Hepatocyte (in vitro differentiated cells): ENCODE measurements around the gene FANCD2. TPM values are rescaled to one million over a fixed set of nuclear protein-coding genes. Genes with fewer than 3 reads are reported as not detected.
"Not testable (repeated sequence)": the region's sequence is repeated elsewhere in the genome, so short reads cannot be mapped to it uniquely, and the experiment has no call there.

Source experiments
- DNase-seq: peaks from one replicate; pipeline ENCODE4 v3.0.0-alpha.2; 2016; ENCODE audit warnings: low spot score
- H2AFZ ChIP-seq: fragments of 200-600 bp; sonication (generic); 2 replicates; pipeline ENCODE4 v1.6.0; 2016; ENCODE audit warnings: antibody characterized with exemption, mild to moderate bottlenecking
- H3K27ac ChIP-seq: fragments of 200-600 bp; sonication (generic); 2 replicates; pipeline ENCODE4 v1.5.1; 2016; ENCODE audit warnings: mild to moderate bottlenecking
- H3K27me3 ChIP-seq: fragments of 200-600 bp; sonication (generic); 2 replicates; pipeline ENCODE4 v1.6.1; 2016
- H3K36me3 ChIP-seq: fragments of 200-600 bp; sonication (generic); replicated peaks from 2 replicates; pipeline ENCODE4 v1.5.1; 2016; ENCODE audit warnings: low read depth; ENCODE audit not compliant: insufficient read depth
- H3K4me1 ChIP-seq: fragments of 200-600 bp; sonication (generic); 2 replicates; pipeline ENCODE4 v1.5.1; 2016; ENCODE audit warnings: mild to moderate bottlenecking, moderate library complexity; ENCODE audit not compliant: insufficient read depth
- H3K4me2 ChIP-seq: fragments of 200-600 bp; sonication (generic); 2 replicates; pipeline ENCODE4 v1.6.0; 2016
- H3K4me3 ChIP-seq: fragments of 200-600 bp; sonication (generic); 2 replicates; pipeline ENCODE4 v1.5.1; 2016; ENCODE audit warnings: mild to moderate bottlenecking
- H3K79me2 ChIP-seq: fragments of 200-600 bp; sonication (generic); 2 replicates; pipeline ENCODE4 v1.6.0; 2017; ENCODE audit warnings: mild to moderate bottlenecking
- H3K9me2 ChIP-seq: fragments of 200-600 bp; sonication (generic); replicated peaks from 2 replicates; pipeline ENCODE4 v1.6.0; 2017; ENCODE audit warnings: mild to moderate bottlenecking; ENCODE audit not compliant: insufficient read depth
- H3K9me3 ChIP-seq: fragments of 200-600 bp; sonication (generic); 2 replicates; pipeline ENCODE4 v1.5.1; 2016; ENCODE audit warnings: low read depth, mild to moderate bottlenecking
- H4K20me1 ChIP-seq: fragments of 200-600 bp; sonication (generic); 2 replicates; pipeline ENCODE4 v1.6.0; 2016; ENCODE audit warnings: mild to moderate bottlenecking; ENCODE audit not compliant: insufficient read depth, poor library complexity, severe bottlenecking
- CTCF ChIP-seq: fragments of 200-600 bp; sonication (generic); IDR thresholded peaks from 2 replicates; pipeline ENCODE4 v1.5.1; 2016; ENCODE audit warnings: antibody characterized with exemption, mild to moderate bottlenecking; ENCODE audit not compliant: poor library complexity
- EZH2 ChIP-seq: fragments of 200-600 bp; sonication (generic); IDR thresholded peaks from 2 replicates; pipeline ENCODE4 v1.6.1; 2016; ENCODE audit warnings: antibody characterized with exemption, mild to moderate bottlenecking, borderline replicate concordance
- EZH2phosphoT487 ChIP-seq: fragments of 200-600 bp; sonication (generic); IDR thresholded peaks from one replicate; pipeline ENCODE4 v1.6.1; 2018; ENCODE audit warnings: antibody characterized with exemption, mild to moderate bottlenecking, low read depth, moderate library complexity; ENCODE audit not compliant: unreplicated experiment, severe bottlenecking
- WGBS: methylation state at CpG from one replicate; pipeline ENCODE4 v1.1.6; 2016; ENCODE audit warnings: low lambda C conversion rate; ENCODE audit errors: missing lambda C conversion rate; 5-methylcytosine and 5-hydroxymethylcytosine counted together
- polyA plus RNA-seq: library from polyadenylated mRNA; unstranded; fragments of >200 nt; fragmentation: Nextera tagmentation; extraction: Ambion mirVana; gene quantifications from 2 replicates; pipeline ENCODE4 v1.2.1, GENCODE V29; 2016
- total RNA-seq: library from RNA; depleted of rRNA; stranded (reverse); fragments of >200 nt; gene quantifications from 2 replicates; pipeline ENCODE4 v1.2.3, GENCODE V29; 2014

Gene FANCD2
- total and polyA plus RNA-seq, 2 experiments from 2014 or later: 5.3 to 8.8 TPM

GRCh38 chr3:10017636-10018292, 8.5 kb upstream of the FANCD2 start:
- Histone ChIP-seq H3K9me2 (no peaks in the 10 kb centered on the region), H3K36me3 (no peaks in the 10 kb centered on the region), H3K27ac (no peak overlapping the region), H2AFZ (no peak overlapping the region), H3K27me3 (no peaks in the 10 kb centered on the region), H3K79me2 (no peaks in the 10 kb centered on the region), H4K20me1 (no peaks in the 10 kb centered on the region), H3K4me1 (no peaks in the 10 kb centered on the region), H3K4me2 (no peak overlapping the region), H3K4me3 (no peak overlapping the region), H3K9me3 (no peaks in the 10 kb centered on the region)
- no peak for DNase-seq
- 96% methylated on average over 13 of the region's 13 CpGs for WGBS
- TF ChIP-seq EZH2: no peak
- TF ChIP-seq EZH2phosphoT487: no peak
- TF ChIP-seq CTCF: no peak

- H3K27ac ChIP-seq, H3K4me1 ChIP-seq, H4K20me1 ChIP-seq, H3K27me3 ChIP-seq, H3K4me3 ChIP-seq, H3K4me2 ChIP-seq, H2AFZ ChIP-seq, H3K79me2 ChIP-seq, H3K9me3 ChIP-seq, H3K9me2 ChIP-seq, DNase-seq, H3K36me3 ChIP-seq: not testable (repeated sequence)
- 96% methylated on average over 2 of the region's 2 CpGs for WGBS
Observed at GRCh38 chr3:10018806-10019205, 7.4 kb upstream of the FANCD2 start.

- no peak overlapping the region for H3K27ac ChIP-seq
- no peak overlapping the region for H3K4me3 ChIP-seq
- H3K9me2 ChIP-seq: no peaks in the 10 kb centered on the region
- no peaks in the 10 kb centered on the region for H4K20me1 ChIP-seq
- WGBS: 97% methylated on average over 5 of the region's 5 CpGs
- no peak overlapping the region for H2AFZ ChIP-seq
- peaks cover 8% of the 10 kb centered on the region for H3K79me2 ChIP-seq
- no peak for DNase-seq
- H3K4me1 ChIP-seq: no peaks in the 10 kb centered on the region
- no peaks in the 10 kb centered on the region for H3K36me3 ChIP-seq
- TF ChIP-seq EZH2 (no peak), CTCF (no peak)
- no peaks in the 10 kb centered on the region for H3K9me3 ChIP-seq
- H3K27me3 ChIP-seq: no peaks in the 10 kb centered on the region
- H3K4me2 ChIP-seq: no peak overlapping the region
Observed at GRCh38 chr3:10019326-10019725, 6.9 kb upstream of the FANCD2 start.

GRCh38 chr3:10021856-10022775, 4.1 kb upstream of the FANCD2 start:
- Histone ChIP-seq H3K4me3 (no peak overlapping the region), H3K36me3 (no peaks in the 10 kb centered on the region), H4K20me1 (no peaks in the 10 kb centered on the region), H3K79me2 (peaks cover 25% of the 10 kb centered on the region), H3K9me2 (no peaks in the 10 kb centered on the region), H3K4me2 (no peak overlapping the region), H2AFZ (no peak overlapping the region), H3K9me3 (no peaks in the 10 kb centered on the region), H3K27me3 (no peaks in the 10 kb centered on the region), H3K4me1 (peaks cover 9% of the 10 kb centered on the region), H3K27ac (no peak overlapping the region)
- WGBS: 98% methylated on average over 9 of the region's 9 CpGs
- TF ChIP-seq EZH2phosphoT487 (no peak), CTCF (no peak), EZH2 (no peak)
- no peak for DNase-seq
